ENCODE data around the gene GLIPR2. TPM values are rescaled to one million over a fixed set of nuclear protein-coding genes. Genes with fewer than 3 reads are reported as not detected.

GLIPR2 gene
- total RNA-seq, 2 donors from 2014 or later: 38.6 to 54.2 TPM

DNA sequence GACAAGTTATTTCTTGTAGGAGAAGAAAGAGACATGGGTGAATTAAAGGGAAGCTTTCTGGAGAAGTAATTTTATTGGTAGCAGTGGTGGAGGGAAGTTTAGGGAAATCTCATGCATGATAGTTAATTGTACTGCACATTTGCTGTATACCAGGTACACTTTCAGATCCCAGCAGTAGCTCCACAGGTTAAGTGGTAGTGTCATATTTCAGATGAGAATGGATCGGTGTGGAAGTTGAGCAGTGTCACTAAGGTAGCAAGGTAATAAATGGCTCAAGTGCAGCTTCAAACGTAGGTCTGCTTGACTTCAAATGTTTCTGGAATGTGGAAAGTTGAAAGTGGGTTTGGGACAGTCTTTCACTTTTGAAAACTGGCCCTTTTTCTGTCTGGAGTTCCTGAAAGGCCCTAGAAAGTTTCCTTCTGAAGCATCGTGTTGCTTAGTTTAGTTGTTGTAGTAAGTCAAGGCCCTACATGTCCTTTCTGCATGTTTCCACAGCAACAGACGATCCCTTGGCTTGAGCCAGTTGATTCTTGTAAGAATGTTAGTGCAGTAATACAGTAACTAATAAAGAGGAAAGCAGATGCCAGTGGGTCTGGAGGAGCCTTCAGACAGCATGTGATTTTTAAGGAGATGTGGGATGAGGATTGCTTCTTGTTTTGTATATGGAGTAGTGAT is 57.9 kb downstream of the GLIPR2 start:
- peak overlapping the region; percentile 83 for H3K27ac Mint-ChIP-seq
- Histone ChIP-seq H3K9me3 (ENCODE audit: control insufficient read depth, low read length) (no peaks in the 10 kb centered on the region), H3K4me3 (ENCODE audit: low read length) (peak overlapping the region; percentile 98)

DNA sequence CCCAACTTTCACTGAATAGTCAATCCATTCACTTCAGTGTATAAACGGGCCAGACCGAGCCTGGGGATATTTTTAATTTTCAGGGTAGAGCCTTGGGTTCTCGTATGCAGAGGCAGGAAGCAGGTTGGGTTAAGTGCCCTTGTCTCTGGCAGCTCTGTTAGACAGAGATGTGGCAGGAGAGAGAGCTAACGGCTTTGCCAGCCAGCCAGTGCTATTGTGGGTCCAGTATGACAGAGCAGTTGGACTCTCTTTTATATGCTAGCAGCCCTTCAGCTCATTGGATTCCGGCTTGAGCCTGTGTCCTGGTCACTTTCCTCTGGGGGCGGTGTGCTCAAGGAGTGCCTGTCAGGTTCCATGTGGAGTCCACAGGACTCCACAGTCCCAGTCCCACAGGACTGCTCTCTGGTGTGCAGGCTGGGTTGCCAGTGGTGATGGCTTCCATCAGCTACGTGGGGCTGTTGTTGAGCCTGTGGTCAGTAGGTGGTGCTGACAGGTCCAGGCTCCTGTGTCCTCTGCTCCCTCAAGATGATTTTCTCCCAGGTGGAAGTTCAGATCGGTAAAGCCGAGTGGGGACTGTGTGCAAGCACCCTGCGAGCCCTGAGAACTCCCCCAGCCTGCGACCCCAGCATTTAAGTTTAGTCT is 68.5 kb downstream of the GLIPR2 start:
- H3K9me3 Mint-ChIP-seq: no peaks in the 10 kb centered on the region
- H3K27me3 ChIP-seq (ENCODE audit: control insufficient read depth, insufficient read depth, low read length, poor library complexity, severe bottlenecking): no peaks in the 10 kb centered on the region
- no peak overlapping the region for H3K9ac ChIP-seq (ENCODE audit: extremely low read depth, low read length, poor library complexity, severe bottlenecking)
- peaks cover 96% of the 10 kb centered on the region for H3K36me3 ChIP-seq (ENCODE audit: control insufficient read depth, insufficient read depth, low read length)
- WGBS, 2 experiments (ENCODE audit: insufficient coverage in 1 of 2, insufficient read length in 1 of 2): 83 to 92% methylated on average over 8 to 11 of the region's 11 CpGs
- peaks cover 91% of the 10 kb centered on the region for H3K36me3 Mint-ChIP-seq (ENCODE audit: low read depth)
- H3K27ac Mint-ChIP-seq: no peak overlapping the region
- H3K4me3 ChIP-seq (ENCODE audit: low read length): no peak overlapping the region
- peaks cover 4% of the 10 kb centered on the region for H3K4me1 ChIP-seq (ENCODE audit: control insufficient read depth, insufficient read depth, low read length)
- H3K9me3 ChIP-seq (ENCODE audit: control insufficient read depth, low read length): no peaks in the 10 kb centered on the region
- H3K4me3 Mint-ChIP-seq: no peak overlapping the region
- no peaks in the 10 kb centered on the region for H3K27me3 Mint-ChIP-seq (ENCODE audit: insufficient read depth)
- H3K4me1 Mint-ChIP-seq: peaks cover 7% of the 10 kb centered on the region
- TF ChIP-seq, protein P1, sequence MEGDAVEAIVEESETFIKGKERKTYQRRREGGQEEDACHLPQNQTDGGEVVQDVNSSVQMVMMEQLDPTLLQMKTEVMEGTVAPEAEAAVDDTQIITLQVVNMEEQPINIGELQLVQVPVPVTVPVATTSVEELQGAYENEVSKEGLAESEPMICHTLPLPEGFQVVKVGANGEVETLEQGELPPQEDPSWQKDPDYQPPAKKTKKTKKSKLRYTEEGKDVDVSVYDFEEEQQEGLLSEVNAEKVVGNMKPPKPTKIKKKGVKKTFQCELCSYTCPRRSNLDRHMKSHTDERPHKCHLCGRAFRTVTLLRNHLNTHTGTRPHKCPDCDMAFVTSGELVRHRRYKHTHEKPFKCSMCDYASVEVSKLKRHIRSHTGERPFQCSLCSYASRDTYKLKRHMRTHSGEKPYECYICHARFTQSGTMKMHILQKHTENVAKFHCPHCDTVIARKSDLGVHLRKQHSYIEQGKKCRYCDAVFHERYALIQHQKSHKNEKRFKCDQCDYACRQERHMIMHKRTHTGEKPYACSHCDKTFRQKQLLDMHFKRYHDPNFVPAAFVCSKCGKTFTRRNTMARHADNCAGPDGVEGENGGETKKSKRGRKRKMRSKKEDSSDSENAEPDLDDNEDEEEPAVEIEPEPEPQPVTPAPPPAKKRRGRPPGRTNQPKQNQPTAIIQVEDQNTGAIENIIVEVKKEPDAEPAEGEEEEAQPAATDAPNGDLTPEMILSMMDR (conservative IDR thresholded peaks at IDR 0.05): peak; percentile 73
- H3K27ac ChIP-seq (ENCODE audit: low read depth, low read length): no peak overlapping the region
- peak; percentile 80 for DNase-seq

More for the DNA sequence above, 57.9 kb downstream of the GLIPR2 start:
- TF ChIP-seq, protein P1 (conservative IDR thresholded peaks at IDR 0.05): no peak
- peaks cover 35% of the 10 kb centered on the region for H3K4me1 Mint-ChIP-seq
- peaks cover 47% of the 10 kb centered on the region for H3K36me3 ChIP-seq (ENCODE audit: control insufficient read depth, insufficient read depth, low read length)
- no peak overlapping the region for H3K27ac ChIP-seq (ENCODE audit: low read depth, low read length)
- no peak overlapping the region for H3K4me3 Mint-ChIP-seq
- no peaks in the 10 kb centered on the region for H3K27me3 ChIP-seq (ENCODE audit: control insufficient read depth, insufficient read depth, low read length, poor library complexity, severe bottlenecking)
- H3K4me1 ChIP-seq (ENCODE audit: control insufficient read depth, insufficient read depth, low read length): peaks cover 5% of the 10 kb centered on the region
- no peak overlapping the region for H3K9ac ChIP-seq (ENCODE audit: extremely low read depth, low read length, poor library complexity, severe bottlenecking)
- DNase-seq: no peak
- H3K9me3 Mint-ChIP-seq: no peaks in the 10 kb centered on the region
- H3K36me3 Mint-ChIP-seq (ENCODE audit: low read depth): peaks cover 39% of the 10 kb centered on the region
- no peaks in the 10 kb centered on the region for H3K27me3 Mint-ChIP-seq (ENCODE audit: insufficient read depth)
- WGBS, 2 experiments (ENCODE audit: insufficient coverage in 1 of 2, insufficient read length in 1 of 2): 94 to 95% methylated on average over 4 of the region's 4 CpGs

DNA sequence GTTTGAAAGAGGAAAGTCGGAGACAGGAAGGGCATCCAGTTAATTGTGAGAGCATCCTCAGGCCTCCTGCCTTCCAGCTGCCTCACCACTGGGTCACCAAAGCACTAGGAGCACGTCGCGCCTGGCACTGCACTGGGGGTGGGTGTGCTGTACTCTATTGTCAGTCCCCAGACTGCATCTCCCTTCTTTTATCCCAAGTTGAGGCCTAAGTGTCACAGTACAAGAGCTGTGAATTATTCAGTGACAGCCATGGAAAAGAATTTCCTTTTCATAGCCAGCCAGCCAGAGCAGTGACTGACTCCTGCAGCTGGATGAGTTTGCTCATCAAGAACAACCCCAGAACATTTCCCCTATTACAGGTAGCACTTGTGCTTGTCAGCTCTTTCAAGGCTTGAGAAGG is 70.5 kb downstream of the GLIPR2 start:
- H3K27me3 Mint-ChIP-seq (ENCODE audit: insufficient read depth): no peaks in the 10 kb centered on the region
- H3K9me3 ChIP-seq (ENCODE audit: control insufficient read depth, low read length): no peaks in the 10 kb centered on the region
- H3K4me1 Mint-ChIP-seq: peaks cover 16% of the 10 kb centered on the region
- H3K4me3 ChIP-seq (ENCODE audit: low read length): no peak overlapping the region
- peaks cover 91% of the 10 kb centered on the region for H3K36me3 Mint-ChIP-seq (ENCODE audit: low read depth)
- H3K9ac ChIP-seq (ENCODE audit: extremely low read depth, low read length, poor library complexity, severe bottlenecking): no peak overlapping the region
- H3K4me3 Mint-ChIP-seq: no peak overlapping the region
- peak overlapping the region; percentile 59 for H3K27ac Mint-ChIP-seq
- no peaks in the 10 kb centered on the region for H3K27me3 ChIP-seq (ENCODE audit: control insufficient read depth, insufficient read depth, low read length, poor library complexity, severe bottlenecking)
- peaks cover 96% of the 10 kb centered on the region for H3K36me3 ChIP-seq (ENCODE audit: control insufficient read depth, insufficient read depth, low read length)
- TF ChIP-seq, protein P1 (conservative IDR thresholded peaks at IDR 0.05): no peak
- 91 to 92% methylated on average over 1 to 4 of the region's 4 CpGs for WGBS, 2 experiments (ENCODE audit: insufficient coverage in 1 of 2, insufficient read length in 1 of 2)
- no peak for DNase-seq
- no peak overlapping the region for H3K27ac ChIP-seq (ENCODE audit: low read depth, low read length)
- no peaks in the 10 kb centered on the region for H3K9me3 Mint-ChIP-seq
- peaks cover 8% of the 10 kb centered on the region for H3K4me1 ChIP-seq (ENCODE audit: control insufficient read depth, insufficient read depth, low read length)
